ENCODE measurements around the gene IFITM5.

GRCh38 chr11:267491-267994, 31.8 kb downstream of the IFITM5 start:
- TF ChIP-seq CTCF (IDR thresholded peaks at IDR 0.05) (no peak), POLR2A (IDR thresholded peaks at IDR 0.05) (no peak), EP300 (IDR thresholded peaks at IDR 0.05) (no peak)

Data from ovary (tissue), 3 donors.